ENCODE results near the gene CYP4F22. TPM values are rescaled to one million over a fixed set of nuclear protein-coding genes. Genes with fewer than 3 reads are reported as not detected.
"Not testable (repeated sequence)": the region's sequence is repeated elsewhere in the genome, so short reads cannot be mapped to it uniquely, and the experiment has no call there.

Gene CYP4F22
- total and polyA plus RNA-seq, 12 donors: 0.11 to 0.34 TPM; not detected in 10

GRCh38 chr19:15526408-15526807, 18.1 kb downstream of the CYP4F22 start:
- TF ChIP-seq POLR2A (IDR thresholded peaks at IDR 0.05) (no peak), CTCF (IDR thresholded peaks at IDR 0.05) (no peak)
- H3K4me1 ChIP-seq (replicated peaks in 1 of 2): no peaks in the 10 kb centered on the region
- no peak for DNase-seq
- H3K27ac ChIP-seq: no peak overlapping the region
- no peaks in the 10 kb centered on the region for H3K9me3 ChIP-seq (replicated peaks in 1 of 3)
- no peak overlapping the region for H3K4me3 ChIP-seq
- 71 to 79% (median 76%) methylated on average over 2 of the region's 2 CpGs for WGBS, 4 donors
- H3K27me3 ChIP-seq: no peaks in the 10 kb centered on the region
- H3K36me3 ChIP-seq (replicated peaks in 1 of 2): no peaks in the 10 kb centered on the region
- intact Hi-C loops (cut with DNase I): no loop called here

GRCh38 chr19:15527705-15528104, 19.4 kb downstream of the CYP4F22 start:
- no peaks in the 10 kb centered on the region for H3K9me3 ChIP-seq (replicated peaks in 1 of 3)
- no peak for DNase-seq
- no peaks in the 10 kb centered on the region for H3K4me1 ChIP-seq (replicated peaks in 1 of 2)
- H3K36me3 ChIP-seq (replicated peaks in 1 of 2): no peaks in the 10 kb centered on the region
- H3K27ac ChIP-seq: no peak overlapping the region
- WGBS, 4 donors: 45 to 57% (median 55%) methylated on average over 3 of the region's 3 CpGs
- intact Hi-C loops (cut with DNase I): no loop called here
- TF ChIP-seq POLR2A (IDR thresholded peaks at IDR 0.05) (no peak), CTCF (IDR thresholded peaks at IDR 0.05) (no peak)
- H3K4me3 ChIP-seq: no peak overlapping the region
- H3K27me3 ChIP-seq: no peaks in the 10 kb centered on the region

GRCh38 chr19:15529774-15530372, 21.5 kb downstream of the CYP4F22 start:
- no peak for DNase-seq
- Histone ChIP-seq H3K27me3 (no peaks in the 10 kb centered on the region), H3K4me3 (no peak overlapping the region), H3K36me3 (replicated peaks in 1 of 2) (no peaks in the 10 kb centered on the region), H3K4me1 (replicated peaks in 1 of 2) (no peaks in the 10 kb centered on the region), H3K27ac (no peak overlapping the region), H3K9me3 (replicated peaks in 1 of 3) (no peaks in the 10 kb centered on the region)
- intact Hi-C loops (cut with DNase I): no loop called here
- WGBS, 4 donors: 57 to 67% (median 64%) methylated on average over 6 to 8 of the region's 8 CpGs
- TF ChIP-seq CTCF (IDR thresholded peaks at IDR 0.05) (no peak), POLR2A (IDR thresholded peaks at IDR 0.05) (no peak)

- Histone ChIP-seq H3K27ac (no peak overlapping the region), H3K9me3 (replicated peaks in 1 of 3) (no peaks in the 10 kb centered on the region), H3K4me3 (no peak overlapping the region), H3K27me3 (no peaks in the 10 kb centered on the region), H3K36me3 (replicated peaks in 1 of 2) (no peaks in the 10 kb centered on the region), H3K4me1 (replicated peaks in 1 of 2) (no peaks in the 10 kb centered on the region)
- intact Hi-C loops (cut with DNase I): no loop called here
- 45 to 63% (median 53%) methylated on average over 2 of the region's 2 CpGs for WGBS, 4 donors
- TF ChIP-seq POLR2A (IDR thresholded peaks at IDR 0.05): no peak
- TF ChIP-seq CTCF (IDR thresholded peaks at IDR 0.05): no peak
- DNase-seq: no peak
Measured at GRCh38 chr19:15532779-15533521, 24.6 kb downstream of the CYP4F22 start.

GRCh38 chr19:15533522-15533830, 25.2 kb downstream of the CYP4F22 start:
- not testable (repeated sequence) for H3K27me3 ChIP-seq

More at GRCh38 chr19:15533522-15533830, 25.2 kb downstream of the CYP4F22 start:
- H3K36me3 ChIP-seq (replicated peaks in 1 of 2); H3K27ac ChIP-seq; H3K4me3 ChIP-seq; H3K9me3 ChIP-seq (replicated peaks in 1 of 3); DNase-seq; H3K4me1 ChIP-seq (replicated peaks in 1 of 2); intact Hi-C loops (cut with DNase I): not testable (repeated sequence)
- WGBS, 4 donors: 56 to 63% (median 57%) methylated on average over 4 of the region's 4 CpGs
